ENCODE results near the gene CCRL2. TPM values are rescaled to one million over a fixed set of nuclear protein-coding genes. Genes with fewer than 3 reads are reported as not detected.

Gene CCRL2
- total RNA-seq, 1 experiment from 2014 or later: 1.2 TPM

DNA sequence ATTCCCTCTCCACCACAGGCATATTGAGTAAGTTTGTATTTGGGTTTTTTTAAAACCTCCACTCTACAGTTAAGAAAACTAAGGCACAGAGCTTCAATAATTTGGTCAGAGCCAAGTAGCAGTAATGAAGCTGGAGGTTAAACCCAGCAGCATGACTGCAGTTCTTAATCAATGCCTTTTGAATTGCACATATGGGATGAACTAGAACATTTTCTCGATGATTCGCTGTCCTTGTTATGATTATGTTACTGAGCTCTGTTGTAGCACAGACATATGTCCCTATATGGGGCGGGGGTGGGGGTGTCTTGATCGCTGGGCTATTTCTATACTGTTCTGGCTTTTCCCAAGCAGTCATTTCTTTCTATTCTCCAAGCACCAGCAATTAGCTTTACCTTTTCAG, 37.9 kb upstream of the CCRL2 start:
- Histone ChIP-seq H3K4me1 (replicated peaks; ENCODE audit: insufficient read depth) (peaks cover 19% of the 10 kb centered on the region), H2AFZ (no peak overlapping the region), H3K9me3 (ENCODE audit: insufficient read depth, low read depth) (no peaks in the 10 kb centered on the region), H3K4me3 (no peak overlapping the region), H3F3A (ENCODE audit: insufficient read depth, low read depth) (0 out of 2 replicates have a peak, but pooled peaks cover 4% of the 10 kb centered on the region), H3K27me3 (ENCODE audit: insufficient read depth, low read depth) (no peaks in the 10 kb centered on the region), H3K9me2 (ENCODE audit: insufficient read depth) (no peaks in the 10 kb centered on the region), H3K4me2 (no peak overlapping the region), H3K79me2 (ENCODE audit: low read depth) (no peaks in the 10 kb centered on the region), H3K27ac (no peak overlapping the region), H4K20me1 (ENCODE audit: insufficient read depth) (no peaks in the 10 kb centered on the region), H3K36me3 (ENCODE audit: low read depth) (no peaks in the 10 kb centered on the region)
- no peak for DNase-seq
- no peak for TF ChIP-seq EZH2 (IDR thresholded peaks at IDR 0.05; ENCODE audit: low read depth)
- TF ChIP-seq, protein P1, sequence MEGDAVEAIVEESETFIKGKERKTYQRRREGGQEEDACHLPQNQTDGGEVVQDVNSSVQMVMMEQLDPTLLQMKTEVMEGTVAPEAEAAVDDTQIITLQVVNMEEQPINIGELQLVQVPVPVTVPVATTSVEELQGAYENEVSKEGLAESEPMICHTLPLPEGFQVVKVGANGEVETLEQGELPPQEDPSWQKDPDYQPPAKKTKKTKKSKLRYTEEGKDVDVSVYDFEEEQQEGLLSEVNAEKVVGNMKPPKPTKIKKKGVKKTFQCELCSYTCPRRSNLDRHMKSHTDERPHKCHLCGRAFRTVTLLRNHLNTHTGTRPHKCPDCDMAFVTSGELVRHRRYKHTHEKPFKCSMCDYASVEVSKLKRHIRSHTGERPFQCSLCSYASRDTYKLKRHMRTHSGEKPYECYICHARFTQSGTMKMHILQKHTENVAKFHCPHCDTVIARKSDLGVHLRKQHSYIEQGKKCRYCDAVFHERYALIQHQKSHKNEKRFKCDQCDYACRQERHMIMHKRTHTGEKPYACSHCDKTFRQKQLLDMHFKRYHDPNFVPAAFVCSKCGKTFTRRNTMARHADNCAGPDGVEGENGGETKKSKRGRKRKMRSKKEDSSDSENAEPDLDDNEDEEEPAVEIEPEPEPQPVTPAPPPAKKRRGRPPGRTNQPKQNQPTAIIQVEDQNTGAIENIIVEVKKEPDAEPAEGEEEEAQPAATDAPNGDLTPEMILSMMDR (conservative IDR thresholded peaks at IDR 0.05): no peak
- intact Hi-C loops (cut with micrococcal nuclease; ENCODE audit: unreplicated experiment): no loop called here
- BruUV-seq (replicated peaks): no TSS peak
- ChIA-PET CTCF (interaction anchor here (0.5 to 1.5 kb wide), 3 partner anchors 285 to 709 kb away, joined by 4 to 13 read pairs (median 5); no protein-coding TSS in a partner anchor), POLR2A (ENCODE audit: unreplicated experiment) (interaction anchor here (0.6 kb wide), 2 partner anchors 40 to 134 kb away, joined by 3 to 4 read pairs; no protein-coding TSS in a partner anchor)

DNA sequence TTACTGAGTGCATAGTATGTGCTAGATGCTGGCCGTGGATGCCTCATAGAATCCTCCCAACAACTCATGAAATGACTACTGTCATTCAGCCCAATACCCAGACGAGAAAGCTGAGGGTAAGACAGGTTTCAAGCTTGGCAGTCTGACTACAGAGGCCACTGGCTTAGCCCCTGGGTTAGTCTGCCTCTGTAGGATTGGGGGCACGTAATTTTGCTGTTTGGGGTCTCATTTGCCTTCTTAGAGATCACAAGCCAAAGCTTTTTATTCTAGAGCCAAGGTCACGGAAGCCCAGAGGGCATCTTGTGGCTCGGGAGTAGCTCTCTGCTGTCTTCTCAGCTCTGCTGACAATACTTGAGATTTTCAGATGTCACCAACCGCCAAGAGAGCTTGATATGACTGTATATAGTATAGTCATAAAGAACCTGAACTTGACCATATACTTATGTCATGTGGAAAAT, 37.4 kb upstream of the CCRL2 start:
- Histone ChIP-seq H3K4me3 (no peak overlapping the region), H3F3A (ENCODE audit: insufficient read depth, low read depth) (0 out of 2 replicates have a peak, but pooled peaks cover 4% of the 10 kb centered on the region), H3K9me3 (ENCODE audit: insufficient read depth, low read depth) (no peaks in the 10 kb centered on the region), H3K27ac (no peak overlapping the region), H3K27me3 (ENCODE audit: insufficient read depth, low read depth) (no peaks in the 10 kb centered on the region), H3K79me2 (ENCODE audit: low read depth) (no peaks in the 10 kb centered on the region), H2AFZ (no peak overlapping the region), H3K36me3 (ENCODE audit: low read depth) (no peaks in the 10 kb centered on the region), H4K20me1 (ENCODE audit: insufficient read depth) (no peaks in the 10 kb centered on the region), H3K4me1 (replicated peaks; ENCODE audit: insufficient read depth) (peaks cover 19% of the 10 kb centered on the region), H3K9me2 (ENCODE audit: insufficient read depth) (no peaks in the 10 kb centered on the region), H3K4me2 (no peak overlapping the region)
- intact Hi-C loops (cut with micrococcal nuclease; ENCODE audit: unreplicated experiment): loop anchor here (10.0 kb wide), 1 partner anchor 1335 kb away; no protein-coding TSS in a partner anchor
- TF ChIP-seq, protein P1 (conservative IDR thresholded peaks at IDR 0.05): no peak
- CTCF ChIA-PET: interaction anchor here (0.6 to 1.5 kb wide), 2 partner anchors 286 to 431 kb away, joined by 3 to 4 read pairs; no protein-coding TSS in a partner anchor
- POLR2A ChIA-PET (ENCODE audit: unreplicated experiment): interaction anchor here (0.6 kb wide), 1 partner anchor 40 kb away, joined by 3 read pairs; no protein-coding TSS in a partner anchor
- no TSS peak for BruUV-seq (replicated peaks)
- no peak for DNase-seq

DNA sequence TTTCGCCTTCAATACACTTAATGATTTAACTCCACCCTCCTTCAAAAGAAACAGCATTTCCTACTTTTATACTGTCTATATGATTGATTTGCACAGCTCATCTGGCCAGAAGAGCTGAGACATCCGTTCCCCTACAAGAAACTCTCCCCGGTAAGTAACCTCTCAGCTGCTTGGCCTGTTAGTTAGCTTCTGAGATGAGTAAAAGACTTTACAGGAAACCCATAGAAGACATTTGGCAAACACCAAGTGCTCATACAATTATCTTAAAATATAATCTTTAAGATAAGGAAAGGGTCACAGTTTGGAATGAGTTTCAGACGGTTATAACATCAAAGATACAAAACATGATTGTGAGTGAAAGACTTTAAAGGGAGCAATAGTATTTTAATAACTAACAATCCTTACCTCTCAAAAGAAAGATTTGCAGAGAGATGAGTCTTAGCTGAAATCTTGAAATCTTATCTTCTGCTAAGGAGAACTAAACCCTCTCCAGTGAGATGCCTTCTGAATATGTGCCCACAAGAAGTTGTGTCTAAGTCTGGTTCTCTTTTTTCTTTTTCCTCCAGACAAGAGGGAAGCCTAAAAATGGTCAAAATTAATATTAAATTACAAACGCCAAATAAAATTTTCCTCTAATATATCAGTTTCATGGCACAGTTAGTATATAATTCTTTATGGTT, 36.1 kb upstream of the CCRL2 start, which contains the start of gene CCR5:
Gene CCR5 (plus strand): TSS at position 108 of the 680 bp plus-strand sequence. CDS start 1,957 bp downstream, outside the sequence.
- DNase-seq: no peak
- ChIA-PET POLR2A (ENCODE audit: unreplicated experiment) (interaction anchor here (0.7 to 0.8 kb wide), 2 partner anchors 282 to 443 kb away, joined by 3 read pairs; no protein-coding TSS in a partner anchor), CTCF (interaction anchor here (0.6 to 1.2 kb wide), 2 partner anchors 156 to 164 kb away, joined by 3 to 4 read pairs; no protein-coding TSS in a partner anchor)
- TF ChIP-seq, protein P1 (conservative IDR thresholded peaks at IDR 0.05): no peak
- no TSS peak for BruUV-seq (replicated peaks)
- no peaks in the 10 kb centered on the region for H3K36me3 ChIP-seq (ENCODE audit: low read depth)
- no peak within 1 kb of the TSS for H3K4me2 ChIP-seq
- H3F3A ChIP-seq (ENCODE audit: insufficient read depth, low read depth): 0 out of 2 replicates have a peak, but pooled peaks cover 4% of the 10 kb centered on the region
- no peak within 1 kb of the TSS for H3K27ac ChIP-seq
- H3K9me3 ChIP-seq (ENCODE audit: insufficient read depth, low read depth): no peaks in the 10 kb centered on the region
- no peak within 1 kb of the TSS for H2AFZ ChIP-seq
- H3K79me2 ChIP-seq (ENCODE audit: low read depth): no peaks in the 10 kb centered on the region
- peaks cover 19% of the 10 kb centered on the region for H3K4me1 ChIP-seq (replicated peaks; ENCODE audit: insufficient read depth)
- no peaks in the 10 kb centered on the region for H3K27me3 ChIP-seq (ENCODE audit: insufficient read depth, low read depth)
- no peaks in the 10 kb centered on the region for H4K20me1 ChIP-seq (ENCODE audit: insufficient read depth)
- no peaks in the 10 kb centered on the region for H3K9me2 ChIP-seq (ENCODE audit: insufficient read depth)
- H3K4me3 ChIP-seq: no peak within 1 kb of the TSS
- intact Hi-C loops (cut with micrococcal nuclease; ENCODE audit: unreplicated experiment): loop anchor here (10.0 kb wide), 1 partner anchor 1336 kb away; no protein-coding TSS in a partner anchor
